HG03280 (cell line): ENCODE results near the gene MRPL30.
"Not testable (repeated sequence)": the region's sequence is repeated elsewhere in the genome, so short reads cannot be mapped to it uniquely, and the experiment has no call there.

Experiments
- ATAC-seq: cut with Tn5 transposase; IDR thresholded peaks from one replicate; pipeline ENCODE4 v1.9.1; 2021; ENCODE audit warnings: mild to moderate bottlenecking, moderate library complexity; ENCODE audit not compliant: unreplicated experiment

MRPL30 gene

GRCh38 chr2:99183025-99183424 is 2.0 kb downstream of the MRPL30 start:
- ATAC-seq: no peak

DNA sequence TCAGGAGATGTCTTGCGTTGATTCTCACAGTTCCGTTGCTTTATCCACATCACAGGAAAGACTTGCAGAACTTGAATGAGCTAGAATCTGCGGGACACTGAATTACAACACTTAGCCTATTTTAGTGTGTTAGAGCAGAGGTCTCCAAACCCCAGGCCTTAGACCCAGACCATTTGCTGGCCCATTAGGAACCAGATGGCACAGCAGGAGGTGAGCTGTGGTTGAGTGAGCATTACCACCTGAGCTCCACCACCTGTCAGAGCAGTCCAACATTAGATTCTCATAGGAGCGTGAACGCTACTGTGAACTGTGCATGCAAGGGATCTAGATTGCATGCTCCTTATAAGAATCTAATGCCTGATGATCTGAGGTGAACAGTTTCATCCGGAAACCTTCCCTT is 3.8 kb downstream of the MRPL30 start:
- no peak for ATAC-seq

DNA sequence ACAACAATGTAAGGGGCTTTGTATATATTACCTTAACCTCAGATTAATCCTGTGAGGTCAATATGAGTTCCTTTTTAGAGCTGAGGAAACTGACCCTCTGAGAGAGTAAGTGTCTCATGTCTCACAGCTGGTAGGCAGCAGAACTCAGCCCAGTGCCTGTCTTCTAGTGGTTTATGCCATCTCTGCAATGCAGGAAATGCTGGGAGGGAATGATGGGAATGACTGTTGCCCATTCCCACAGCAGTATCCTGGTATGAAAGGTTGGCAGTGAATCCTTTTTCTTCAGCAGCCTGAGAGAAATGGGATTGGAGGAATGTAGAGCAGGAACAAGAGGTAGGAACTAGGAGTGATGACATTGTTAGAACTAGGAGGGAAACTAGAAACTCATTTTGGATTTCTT is 6.0 kb downstream of the MRPL30 start:
- ATAC-seq: no peak

DNA sequence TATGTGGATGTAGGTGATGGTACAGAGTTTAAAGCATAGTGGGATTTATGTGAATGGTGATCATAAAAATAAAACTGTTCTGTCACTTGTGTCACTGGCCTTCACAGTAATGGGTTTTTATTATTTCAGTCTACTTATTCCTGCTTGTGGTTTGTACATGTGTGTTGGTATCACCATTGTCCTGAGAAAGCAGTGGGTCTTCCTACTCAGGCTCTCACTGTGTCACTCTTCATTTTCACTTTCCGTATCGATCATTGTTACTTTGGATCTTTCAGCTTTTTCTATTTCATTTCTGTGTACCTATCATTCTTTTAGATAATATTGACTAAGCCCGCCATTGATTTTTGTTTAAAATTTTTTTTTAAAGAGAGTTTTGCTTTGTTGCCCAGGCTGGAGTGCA is 7.4 kb downstream of the MRPL30 start:
- no peak for ATAC-seq

DNA sequence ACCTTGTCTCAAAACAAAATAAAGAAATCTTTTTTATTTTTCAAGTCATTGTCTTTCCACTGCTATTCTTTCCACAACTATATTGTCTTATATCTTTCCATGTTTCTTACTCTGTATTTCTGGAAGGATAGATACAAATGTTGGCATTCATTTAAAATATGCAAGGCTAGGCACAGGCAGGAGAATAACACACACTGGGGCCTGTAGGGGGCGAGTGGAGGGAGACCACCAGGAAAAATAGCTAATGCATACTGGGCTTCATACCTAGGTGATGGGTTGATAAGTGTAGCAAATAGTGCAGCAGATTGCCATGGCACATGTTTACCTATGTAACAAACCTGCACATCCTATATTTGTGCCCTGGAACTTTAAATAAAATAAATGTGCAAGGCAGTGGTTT is 9.6 kb downstream of the MRPL30 start:
- no peak for ATAC-seq

GRCh38 chr2:99192364-99192763 is 11.4 kb downstream of the MRPL30 start:
- not testable (repeated sequence) for ATAC-seq

- ATAC-seq: no peak
Observed at GRCh38 chr2:99198103-99198841, 17.3 kb downstream of the MRPL30 start.

- ATAC-seq: no peak
Observed at GRCh38 chr2:99200076-99200800, 19.3 kb downstream of the MRPL30 start.

DNA sequence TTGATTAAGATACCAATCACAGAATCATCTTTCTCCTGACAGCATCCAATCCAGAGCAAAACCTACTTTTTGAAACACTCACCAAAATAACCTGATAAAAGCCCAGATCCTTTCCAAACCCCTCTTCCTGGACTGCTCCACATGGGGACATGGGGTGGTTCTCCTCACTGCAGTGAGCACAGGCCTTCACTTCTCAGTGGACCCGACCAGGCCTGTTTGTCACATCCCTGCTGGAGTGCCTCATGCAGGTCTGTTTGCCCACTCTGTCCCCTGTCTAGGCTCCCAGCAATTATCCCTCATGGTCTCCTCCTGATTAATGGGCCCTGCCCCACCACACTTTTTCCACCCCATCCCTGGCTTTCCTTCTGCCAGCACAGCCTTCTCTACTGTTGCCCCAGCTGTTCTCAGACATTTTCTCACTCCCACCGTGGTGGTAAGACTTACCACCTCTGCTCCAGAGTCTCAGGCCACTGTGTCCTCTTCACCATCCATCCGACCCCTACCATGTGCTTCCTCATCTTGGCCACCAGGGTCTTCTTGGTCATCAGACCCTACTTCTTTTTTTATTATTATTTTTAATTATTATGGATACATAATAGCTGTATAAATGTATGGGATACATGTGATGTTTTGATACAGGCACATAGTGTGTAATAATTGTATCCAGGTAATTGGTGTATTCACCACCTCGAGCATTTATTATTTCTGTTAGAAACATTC is 21.1 kb downstream of the MRPL30 start:
- ATAC-seq: no peak

DNA sequence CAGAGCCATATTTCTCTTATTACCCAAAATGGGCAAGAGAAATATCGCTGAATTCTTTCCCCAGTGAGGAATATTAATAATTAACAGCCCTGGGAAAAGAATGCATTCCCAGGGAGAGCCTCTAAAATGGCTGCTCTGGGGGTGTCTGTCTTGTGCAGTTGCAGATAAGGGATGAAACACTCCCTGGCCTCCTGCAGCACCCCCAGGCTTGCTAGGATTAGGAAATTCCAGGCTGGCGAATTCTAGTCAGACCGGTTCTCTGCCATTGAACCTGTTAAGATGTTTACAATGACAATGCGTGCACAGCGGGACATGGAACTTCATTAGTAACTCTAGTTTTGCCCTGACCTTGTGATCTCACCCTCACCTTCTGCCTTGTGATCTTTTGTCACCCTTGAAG is 24.5 kb downstream of the MRPL30 start:
- no peak for ATAC-seq

DNA sequence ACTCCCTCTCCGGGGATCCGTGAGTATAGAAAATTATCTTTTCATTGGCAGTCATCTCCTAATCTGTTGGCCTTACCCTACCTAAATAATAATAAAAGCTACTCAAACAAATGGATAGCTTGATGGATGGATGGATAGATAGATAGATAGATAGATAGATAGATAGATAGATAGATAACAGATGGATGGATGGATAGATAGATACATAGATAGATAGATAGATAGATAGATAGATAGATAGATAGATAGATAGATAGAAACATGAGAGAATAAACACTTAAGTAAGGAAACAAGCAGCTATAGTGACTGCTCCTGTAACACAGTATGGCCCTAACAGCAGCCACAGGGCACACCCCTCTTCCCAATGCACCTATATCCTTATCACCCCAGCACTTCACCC is 35.1 kb downstream of the MRPL30 start:
- no peak for ATAC-seq

DNA sequence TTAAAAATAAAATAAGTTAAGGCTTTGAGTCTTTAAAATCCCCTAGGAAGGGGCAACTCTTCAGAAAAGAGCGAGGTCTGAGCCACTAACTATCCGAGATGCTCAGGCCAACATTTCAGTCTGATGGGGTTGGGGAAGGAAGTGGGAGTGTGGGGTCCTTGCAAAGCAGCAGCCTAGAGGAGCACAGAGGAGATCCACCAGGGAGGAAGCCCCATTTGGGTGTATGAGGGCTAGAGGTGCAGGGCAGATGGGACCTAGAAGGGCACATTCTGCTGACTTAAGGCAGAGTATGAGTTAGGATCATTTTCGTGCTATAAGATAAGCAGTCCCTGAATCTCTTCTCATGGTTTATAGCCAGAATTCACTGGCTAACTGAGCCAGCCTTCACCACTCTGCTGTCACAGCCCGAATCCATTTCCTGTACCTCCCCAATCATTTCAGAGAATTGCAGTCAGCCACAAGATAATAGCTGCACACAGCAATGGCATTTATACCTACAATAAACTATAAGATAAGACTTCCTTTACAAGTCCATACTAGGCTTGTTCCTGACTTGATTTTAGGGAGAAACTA is 37.0 kb downstream of the MRPL30 start:
- no peak for ATAC-seq

- not testable (repeated sequence) for ATAC-seq
Observed at GRCh38 chr2:99233177-99233576, 52.2 kb downstream of the MRPL30 start.

DNA sequence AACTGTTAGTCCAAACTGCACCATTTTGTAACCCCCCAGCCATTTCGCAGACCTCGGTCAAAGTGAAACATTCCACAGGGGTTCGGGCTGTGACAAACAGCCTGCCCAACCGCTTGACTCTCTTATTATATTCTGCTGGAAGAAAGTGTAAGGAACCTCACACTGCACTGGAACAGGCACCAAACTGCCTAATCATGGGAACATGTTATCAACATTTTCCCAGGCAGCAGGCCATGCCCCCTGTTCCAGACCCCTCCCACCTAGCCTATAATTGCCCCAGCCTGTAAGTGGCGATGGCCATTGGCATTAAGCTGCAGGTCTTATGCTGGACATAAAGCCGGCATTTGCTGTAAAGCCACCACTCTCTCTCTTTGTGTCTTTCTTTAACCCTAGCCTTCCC is 57.6 kb downstream of the MRPL30 start:
- no peak for ATAC-seq

DNA sequence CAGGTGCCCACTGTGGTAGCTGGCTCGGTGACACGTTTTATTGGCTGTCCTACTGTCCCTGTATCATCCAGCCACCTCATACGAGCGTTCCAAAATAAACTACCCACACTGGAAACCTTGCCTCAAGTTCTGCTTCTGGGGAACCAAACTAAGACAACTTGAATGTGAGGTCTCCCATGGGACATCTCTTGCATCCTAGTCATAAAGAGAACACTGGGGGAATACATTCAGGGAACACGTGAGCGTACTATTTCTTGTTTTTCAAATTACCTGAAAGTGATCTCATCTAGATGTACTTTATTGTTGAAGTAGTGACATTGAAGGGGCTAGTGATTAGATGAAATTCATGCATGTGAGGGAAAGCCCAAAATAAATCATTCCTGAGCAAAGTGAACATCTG is 59.4 kb downstream of the MRPL30 start:
- ATAC-seq: no peak

- no peak for ATAC-seq
Observed at GRCh38 chr2:99242151-99242550, 61.2 kb downstream of the MRPL30 start.
